Measurements from ENCODE around the gene UBR3. TPM values are rescaled to one million over a fixed set of nuclear protein-coding genes. Genes with fewer than 3 reads are reported as not detected.
"Not testable (repeated sequence)": the region's sequence is repeated elsewhere in the genome, so short reads cannot be mapped to it uniquely, and the experiment has no call there.

The UBR3 gene
- total and polyA plus RNA-seq, 2 experiments from 2014 or later, result 10.7 to 28.0 TPM

GRCh38 chr2:169933124-169933711 lies 106.0 kb downstream of the UBR3 start (continued):
- TF ChIP-seq EZH2phosphoT487 (IDR thresholded peaks at IDR 0.05; ENCODE audit: unreplicated experiment) (no peak), STAT1 (IDR thresholded peaks at IDR 0.05; ENCODE audit: unreplicated experiment) (no peak), NANOG (IDR thresholded peaks at IDR 0.05; ENCODE audit: borderline replicate concordance) (no peak), JUNB (IDR thresholded peaks at IDR 0.05; ENCODE audit: unreplicated experiment) (no peak), POLR2AphosphoS5 (IDR thresholded peaks at IDR 0.05; ENCODE audit: low read depth) (no peak), ETS1 (IDR thresholded peaks at IDR 0.05) (no peak)

DNA sequence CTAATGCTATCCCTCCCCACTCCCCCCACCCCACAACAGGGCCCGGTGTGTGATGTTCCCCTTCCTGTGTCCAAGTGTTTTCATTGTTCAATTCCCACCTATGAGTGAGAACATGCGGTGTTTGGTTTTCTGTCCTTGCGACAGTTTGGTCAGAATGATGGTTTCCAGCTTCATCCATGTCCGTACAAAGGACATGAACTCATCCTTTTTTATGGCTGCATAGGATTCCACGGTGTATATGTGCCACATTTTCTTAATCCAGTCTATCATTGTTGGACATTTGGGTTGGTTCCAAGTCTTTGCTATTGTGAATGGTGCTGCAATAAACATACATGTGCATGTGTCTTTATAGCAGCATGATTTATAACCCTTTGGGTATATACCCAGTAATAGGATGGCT lies 109.4 kb downstream of the UBR3 start:
- not testable (repeated sequence) for H3K9me2 ChIP-seq (ENCODE audit: insufficient read depth); H3K4me3 ChIP-seq; H3K79me2 ChIP-seq (replicated peaks; ENCODE audit: insufficient read depth); H2AFZ ChIP-seq; H3K4me2 ChIP-seq; ATAC-seq; H3K9me3 Mint-ChIP-seq; H3K36me3 ChIP-seq (ENCODE audit: insufficient read depth); H3K27ac ChIP-seq (ENCODE audit: low read depth); H4K20me1 ChIP-seq (replicated peaks; ENCODE audit: insufficient read depth); H3F3A ChIP-seq (replicated peaks; ENCODE audit: low read depth); H3K27me3 Mint-ChIP-seq (ENCODE audit: insufficient read depth, low read depth, poor library complexity); H3K4me1 Mint-ChIP-seq; H3K4me1 ChIP-seq (ENCODE audit: insufficient read depth); H3K27ac Mint-ChIP-seq; H3K4me3 Mint-ChIP-seq; H3K27me3 ChIP-seq (ENCODE audit: insufficient read depth); H3K36me3 Mint-ChIP-seq (ENCODE audit: low read depth); DNase-seq (ENCODE audit: low spot score)

DNA sequence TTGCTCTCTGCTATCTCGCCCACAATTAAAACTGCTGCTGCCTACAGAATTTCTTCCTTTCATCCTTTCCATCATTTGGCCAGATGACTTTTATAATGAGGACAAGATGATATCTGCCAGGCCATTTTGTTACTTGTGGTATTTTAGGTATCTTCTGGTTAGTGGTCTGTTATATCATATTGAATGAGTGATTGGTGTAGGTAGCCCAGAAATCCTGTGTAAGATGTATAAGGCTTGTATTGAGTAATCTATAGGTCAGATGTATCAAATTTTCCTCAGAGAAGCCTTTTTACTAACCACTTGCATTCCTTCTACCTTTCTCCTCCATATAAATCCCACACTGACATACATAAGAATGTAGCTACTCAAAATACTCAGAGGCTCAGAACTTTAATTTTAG lies 118.3 kb downstream of the UBR3 start:
- ATAC-seq (no peak), DNase-seq (ENCODE audit: low spot score) (no peak)
- Histone ChIP-seq H3K4me3 (no peak overlapping the region), H3K4me2 (no peak overlapping the region), H3K9me2 (ENCODE audit: insufficient read depth) (no peaks in the 10 kb centered on the region), H3K36me3 (ENCODE audit: insufficient read depth) (no peaks in the 10 kb centered on the region), H3K27me3 (ENCODE audit: insufficient read depth) (no peaks in the 10 kb centered on the region), H3K27ac (ENCODE audit: low read depth) (no peak overlapping the region), H4K20me1 (replicated peaks; ENCODE audit: insufficient read depth) (no peaks in the 10 kb centered on the region), H2AFZ (no peak overlapping the region), H3K79me2 (replicated peaks; ENCODE audit: insufficient read depth) (no peaks in the 10 kb centered on the region), H3K4me1 (ENCODE audit: insufficient read depth) (no peaks in the 10 kb centered on the region), H3F3A (replicated peaks; ENCODE audit: low read depth) (no peaks in the 10 kb centered on the region)
- no peak overlapping the region for H3K4me3 Mint-ChIP-seq
- no peaks in the 10 kb centered on the region for H3K9me3 Mint-ChIP-seq
- H3K4me1 Mint-ChIP-seq, result no peaks in the 10 kb centered on the region
- no peak overlapping the region for H3K27ac Mint-ChIP-seq
- peaks cover 3% of the 10 kb centered on the region; the same call in 2 of the 3 replicates for H3K36me3 Mint-ChIP-seq (ENCODE audit: low read depth)
- no peaks in the 10 kb centered on the region for H3K27me3 Mint-ChIP-seq (ENCODE audit: insufficient read depth, low read depth, poor library complexity)
- no peak for TF ChIP-seq NANOG (IDR thresholded peaks at IDR 0.05; ENCODE audit: borderline replicate concordance)
- TF ChIP-seq POLR2AphosphoS5 (IDR thresholded peaks at IDR 0.05; ENCODE audit: low read depth), result no peak
- no peak for TF ChIP-seq CTCF (conservative IDR thresholded peaks at IDR 0.05; ENCODE audit: low read depth in 2 of 2)
- no peak for TF ChIP-seq EZH2 (IDR thresholded peaks at IDR 0.05; ENCODE audit: low read depth, unreplicated experiment)
- TF ChIP-seq ETS1 (IDR thresholded peaks at IDR 0.05), result no peak
- TF ChIP-seq, protein P1, sequence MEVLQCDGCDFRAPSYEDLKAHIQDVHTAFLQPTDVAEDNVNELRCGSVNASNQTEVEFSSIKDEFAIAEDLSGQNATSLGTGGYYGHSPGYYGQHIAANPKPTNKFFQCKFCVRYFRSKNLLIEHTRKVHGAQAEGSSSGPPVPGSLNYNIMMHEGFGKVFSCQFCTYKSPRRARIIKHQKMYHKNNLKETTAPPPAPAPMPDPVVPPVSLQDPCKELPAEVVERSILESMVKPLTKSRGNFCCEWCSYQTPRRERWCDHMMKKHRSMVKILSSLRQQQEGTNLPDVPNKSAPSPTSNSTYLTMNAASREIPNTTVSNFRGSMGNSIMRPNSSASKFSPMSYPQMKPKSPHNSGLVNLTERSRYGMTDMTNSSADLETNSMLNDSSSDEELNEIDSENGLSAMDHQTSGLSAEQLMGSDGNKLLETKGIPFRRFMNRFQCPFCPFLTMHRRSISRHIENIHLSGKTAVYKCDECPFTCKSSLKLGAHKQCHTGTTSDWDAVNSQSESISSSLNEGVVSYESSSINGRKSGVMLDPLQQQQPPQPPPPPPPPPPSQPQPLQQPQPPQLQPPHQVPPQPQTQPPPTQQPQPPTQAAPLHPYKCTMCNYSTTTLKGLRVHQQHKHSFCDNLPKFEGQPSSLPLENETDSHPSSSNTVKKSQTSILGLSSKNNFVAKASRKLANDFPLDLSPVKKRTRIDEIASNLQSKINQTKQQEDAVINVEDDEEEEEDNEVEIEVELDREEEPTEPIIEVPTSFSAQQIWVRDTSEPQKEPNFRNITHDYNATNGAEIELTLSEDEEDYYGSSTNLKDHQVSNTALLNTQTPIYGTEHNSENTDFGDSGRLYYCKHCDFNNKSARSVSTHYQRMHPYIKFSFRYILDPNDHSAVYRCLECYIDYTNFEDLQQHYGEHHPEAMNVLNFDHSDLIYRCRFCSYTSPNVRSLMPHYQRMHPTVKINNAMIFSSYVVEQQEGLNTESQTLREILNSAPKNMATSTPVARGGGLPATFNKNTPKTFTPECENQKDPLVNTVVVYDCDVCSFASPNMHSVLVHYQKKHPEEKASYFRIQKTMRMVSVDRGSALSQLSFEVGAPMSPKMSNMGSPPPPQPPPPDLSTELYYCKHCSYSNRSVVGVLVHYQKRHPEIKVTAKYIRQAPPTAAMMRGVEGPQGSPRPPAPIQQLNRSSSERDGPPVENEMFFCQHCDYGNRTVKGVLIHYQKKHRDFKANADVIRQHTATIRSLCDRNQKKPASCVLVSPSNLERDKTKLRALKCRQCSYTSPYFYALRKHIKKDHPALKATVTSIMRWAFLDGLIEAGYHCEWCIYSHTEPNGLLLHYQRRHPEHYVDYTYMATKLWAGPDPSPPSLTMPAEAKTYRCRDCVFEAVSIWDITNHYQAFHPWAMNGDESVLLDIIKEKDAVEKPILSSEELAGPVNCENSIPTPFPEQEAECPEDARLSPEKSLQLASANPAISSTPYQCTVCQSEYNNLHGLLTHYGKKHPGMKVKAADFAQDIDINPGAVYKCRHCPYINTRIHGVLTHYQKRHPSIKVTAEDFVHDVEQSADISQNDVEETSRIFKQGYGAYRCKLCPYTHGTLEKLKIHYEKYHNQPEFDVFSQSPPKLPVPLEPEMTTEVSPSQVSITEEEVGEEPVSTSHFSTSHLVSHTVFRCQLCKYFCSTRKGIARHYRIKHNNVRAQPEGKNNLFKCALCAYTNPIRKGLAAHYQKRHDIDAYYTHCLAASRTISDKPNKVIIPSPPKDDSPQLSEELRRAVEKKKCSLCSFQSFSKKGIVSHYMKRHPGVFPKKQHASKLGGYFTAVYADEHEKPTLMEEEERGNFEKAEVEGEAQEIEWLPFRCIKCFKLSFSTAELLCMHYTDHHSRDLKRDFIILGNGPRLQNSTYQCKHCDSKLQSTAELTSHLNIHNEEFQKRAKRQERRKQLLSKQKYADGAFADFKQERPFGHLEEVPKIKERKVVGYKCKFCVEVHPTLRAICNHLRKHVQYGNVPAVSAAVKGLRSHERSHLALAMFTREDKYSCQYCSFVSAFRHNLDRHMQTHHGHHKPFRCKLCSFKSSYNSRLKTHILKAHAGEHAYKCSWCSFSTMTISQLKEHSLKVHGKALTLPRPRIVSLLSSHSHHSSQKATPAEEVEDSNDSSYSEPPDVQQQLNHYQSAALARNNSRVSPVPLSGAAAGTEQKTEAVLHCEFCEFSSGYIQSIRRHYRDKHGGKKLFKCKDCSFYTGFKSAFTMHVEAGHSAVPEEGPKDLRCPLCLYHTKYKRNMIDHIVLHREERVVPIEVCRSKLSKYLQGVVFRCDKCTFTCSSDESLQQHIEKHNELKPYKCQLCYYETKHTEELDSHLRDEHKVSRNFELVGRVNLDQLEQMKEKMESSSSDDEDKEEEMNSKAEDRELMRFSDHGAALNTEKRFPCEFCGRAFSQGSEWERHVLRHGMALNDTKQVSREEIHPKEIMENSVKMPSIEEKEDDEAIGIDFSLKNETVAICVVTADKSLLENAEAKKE (CRISPR knock-in tag; IDR thresholded peaks at IDR 0.05), result no peak
- no peak for TF ChIP-seq ZNF114 (CRISPR knock-in tag; IDR thresholded peaks at IDR 0.05)

Measured in GM23338 (cell line).